Activated CD4-positive, CD25-positive, alpha-beta regulatory T cell (primary cell): Measurements from ENCODE around the gene PDE6B.
"Not testable (repeated sequence)": the region's sequence is repeated elsewhere in the genome, so short reads cannot be mapped to it uniquely, and the experiment has no call there.

Experiments used
- DNase-seq, 4 experiments: peaks; one replicate each; lab custom pipeline; 2025; lab: John Stamatoyannopoulos, UW

Gene PDE6B

DNA sequence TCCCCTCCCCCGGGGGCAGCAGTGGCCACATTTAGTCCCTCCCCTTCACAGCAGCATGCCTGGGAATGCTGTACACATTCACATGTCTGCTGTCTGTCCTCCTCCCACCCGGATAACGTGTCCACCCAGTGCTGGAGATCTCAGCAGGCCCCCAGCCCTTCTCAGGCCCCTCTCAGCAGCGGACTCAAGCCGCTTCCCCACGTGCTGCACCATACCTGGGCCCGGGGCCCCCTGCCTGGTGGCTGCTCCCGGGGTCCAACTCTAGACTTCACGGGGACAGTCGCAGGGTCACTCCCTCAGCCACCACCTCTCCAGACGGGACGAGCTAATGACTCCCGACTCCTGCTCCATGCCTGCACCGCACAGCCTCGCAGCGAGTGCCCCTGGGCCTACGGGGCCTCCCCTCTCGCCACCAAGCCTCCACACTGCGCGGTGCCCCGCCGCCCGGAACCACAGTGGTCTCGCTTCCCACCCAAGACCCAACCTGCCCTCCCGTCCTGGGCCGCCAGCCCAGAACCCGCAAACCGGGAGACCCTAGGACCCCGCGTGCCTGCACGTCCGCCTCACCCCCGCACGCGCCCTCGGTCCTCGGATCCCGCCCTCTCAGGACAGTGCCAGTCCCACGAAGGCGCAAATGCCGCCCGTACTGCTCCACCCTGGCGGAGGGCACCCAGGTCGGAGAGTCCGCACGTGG, 79.0 kb downstream of the PDE6B start:
- DNase-seq, result no peak

DNA sequence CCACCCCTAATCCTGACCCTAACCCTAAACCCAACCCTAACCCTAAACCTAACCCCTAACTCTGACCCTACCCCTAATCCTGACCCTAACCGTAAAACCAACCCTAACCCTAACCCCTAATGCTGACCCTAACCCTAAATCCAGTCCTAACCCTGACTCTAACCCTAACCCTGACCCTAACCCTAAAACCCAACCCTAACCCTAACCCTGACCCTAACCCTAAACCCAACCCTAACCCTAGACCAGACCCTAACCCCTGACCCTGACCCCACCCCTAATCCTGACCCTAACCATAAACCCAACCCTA, 79.6 kb downstream of the PDE6B start:
- DNase-seq, result no peak

DNA sequence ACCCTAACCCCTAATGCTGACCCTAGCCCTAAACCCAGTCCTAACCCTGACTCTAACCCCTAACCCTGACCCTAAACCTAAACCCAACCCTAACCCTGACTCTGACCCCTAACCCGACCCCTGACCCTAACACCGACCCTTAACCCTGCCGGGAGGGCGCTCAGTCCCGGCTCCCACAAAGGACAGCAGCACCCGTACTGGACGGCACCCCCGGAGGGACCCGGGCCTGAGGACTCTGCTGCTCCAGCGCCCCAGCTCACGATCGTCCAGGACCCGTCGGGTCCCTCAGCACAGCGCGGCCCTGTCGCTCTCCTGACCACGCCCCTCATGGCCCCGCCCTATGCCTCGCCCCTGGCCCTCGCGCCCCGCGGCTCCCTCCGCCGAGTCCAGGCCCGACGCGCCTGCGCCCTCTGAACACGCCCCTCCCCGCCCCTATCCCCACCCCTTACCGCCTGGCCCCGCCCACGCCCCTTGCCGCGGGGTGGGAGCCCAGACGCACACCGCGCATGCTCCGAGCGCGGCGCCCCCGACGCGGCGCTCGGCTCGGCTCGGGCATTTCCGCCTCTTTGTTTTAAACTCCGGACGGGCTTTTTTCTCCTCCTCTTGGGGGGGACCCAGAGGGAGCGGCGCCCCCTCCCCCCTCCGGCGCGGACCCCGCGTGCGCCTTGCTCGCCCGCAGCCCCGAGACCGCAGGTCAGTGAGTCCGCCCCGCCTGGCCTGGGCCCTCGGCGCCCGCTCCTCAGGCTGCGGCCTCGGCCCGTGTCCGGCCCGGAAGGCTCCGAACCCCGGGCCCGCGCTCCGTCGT, 80.1 kb downstream of the PDE6B start, which contains the start of gene PCGF3:
Gene PCGF3 (plus strand): TSS at position 555 of the 805 bp plus-strand sequence. CDS start 27,849 bp downstream, outside the sequence.
- peak; percentile 93 to 97 (median 96) for DNase-seq

DNA sequence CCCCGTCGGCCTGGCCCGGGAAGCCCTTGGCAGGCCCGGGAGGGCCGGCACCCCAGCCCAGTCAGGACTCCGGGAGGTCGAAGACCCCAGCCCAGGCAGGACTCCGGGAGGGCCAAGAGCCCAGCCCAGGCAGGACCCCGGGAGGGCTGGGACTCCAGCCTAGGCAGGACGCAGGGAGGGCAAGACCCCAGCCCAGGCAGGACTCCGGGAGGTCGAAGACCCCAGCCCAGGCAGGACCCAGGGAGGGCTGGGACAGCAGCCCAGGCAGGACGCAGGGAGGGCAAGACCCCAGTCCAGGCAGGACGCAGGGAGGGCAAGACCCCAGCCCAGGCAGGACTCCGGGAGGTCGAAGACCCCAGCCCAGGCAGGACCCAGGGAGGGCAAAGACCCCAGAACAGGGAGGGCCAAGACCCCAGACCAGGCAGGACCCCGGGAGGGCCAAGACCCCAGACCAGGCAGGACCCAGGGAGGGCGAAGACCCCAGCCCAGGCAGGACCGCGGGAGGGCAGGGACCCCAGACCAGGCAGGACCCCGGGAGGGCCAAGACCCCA, 80.8 kb downstream of the PDE6B start:
- DNase-seq, result not testable (repeated sequence)

DNA sequence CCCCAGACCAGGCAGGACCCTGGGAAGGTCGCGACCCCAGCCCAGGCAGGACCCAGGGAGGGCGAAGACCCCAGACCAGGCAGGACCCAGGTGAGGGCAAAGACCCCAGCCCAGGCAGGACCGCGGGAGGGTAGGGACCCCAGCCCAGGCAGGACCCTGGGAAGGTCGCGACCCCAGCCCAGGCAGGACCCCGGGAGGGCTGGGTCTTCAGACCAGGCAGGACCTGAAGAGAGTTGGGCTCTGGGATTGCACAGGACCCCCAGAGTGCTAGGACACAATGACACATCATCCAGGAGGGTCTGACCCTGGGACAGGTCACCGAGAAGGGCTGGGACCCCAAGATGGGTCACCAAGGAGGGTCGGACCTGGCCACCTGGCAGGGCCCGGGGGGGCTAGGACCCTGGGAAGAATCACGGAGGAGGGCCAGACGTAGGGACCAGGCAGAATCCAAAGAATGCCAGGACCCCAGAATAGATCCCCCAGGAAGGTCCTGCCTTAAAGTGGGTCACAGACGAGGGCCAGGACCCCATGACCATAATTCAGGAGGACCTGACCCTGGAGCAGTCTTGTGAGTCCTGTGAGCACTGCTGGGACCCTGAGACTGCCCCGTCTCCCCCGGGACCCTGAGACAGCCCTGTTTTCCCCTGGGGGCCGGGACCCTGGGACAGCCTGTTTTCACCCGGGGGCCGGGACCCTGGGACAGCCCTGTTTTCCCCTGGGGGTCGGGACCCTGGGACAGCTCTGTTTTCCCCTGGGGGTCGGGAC, 81.6 kb downstream of the PDE6B start:
- DNase-seq, result no peak

DNA sequence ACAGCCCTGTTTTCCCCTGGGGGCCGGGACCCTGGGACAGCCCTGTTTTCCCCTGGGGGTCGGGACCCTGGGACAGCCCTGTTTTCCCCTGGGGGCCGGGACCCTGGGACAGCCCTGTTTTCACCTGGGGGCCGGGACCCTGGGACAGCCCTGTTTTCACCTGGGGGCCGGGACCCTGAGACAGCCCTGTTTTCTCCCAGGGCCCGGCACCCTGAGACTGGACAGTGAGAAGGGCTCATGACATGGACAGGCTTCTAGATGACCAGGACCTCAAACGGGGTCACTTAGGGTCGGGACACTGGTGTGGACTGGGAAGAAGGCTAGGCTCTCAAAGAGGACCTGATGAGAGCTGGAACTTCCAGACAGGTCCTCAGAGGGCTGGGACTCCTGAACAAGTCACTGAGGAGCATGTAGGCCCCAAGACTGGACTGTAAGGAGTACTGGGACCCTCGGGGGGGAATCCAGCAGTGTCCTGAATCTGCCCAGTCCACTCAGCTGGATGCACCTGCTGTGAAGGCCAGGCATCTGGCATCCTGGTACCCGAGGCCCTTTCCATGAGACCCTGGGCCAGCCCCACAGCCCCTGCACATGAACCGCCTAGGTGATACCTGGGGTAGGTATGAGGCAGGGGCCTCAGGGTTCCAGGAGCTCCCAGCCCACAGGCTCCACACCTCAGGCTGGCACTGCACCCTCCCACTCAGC, 82.7 kb downstream of the PDE6B start:
- DNase-seq, result no peak

DNA sequence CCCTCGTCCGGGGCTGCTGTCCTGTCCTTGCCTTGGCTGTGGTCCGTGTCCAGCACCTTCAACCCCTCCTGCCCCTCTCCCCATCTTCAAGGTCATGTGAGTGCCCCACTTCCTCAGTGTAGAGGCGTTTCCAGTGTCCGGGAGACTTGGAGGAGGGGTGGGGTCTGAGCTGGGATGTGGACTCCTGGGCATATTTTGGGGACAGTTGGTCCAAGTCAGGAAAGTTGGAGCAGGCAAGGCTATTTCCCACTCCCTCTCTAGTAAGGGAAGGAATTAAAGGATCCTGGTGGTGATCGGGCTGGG, 83.2 kb downstream of the PDE6B start:
- no peak for DNase-seq

DNA sequence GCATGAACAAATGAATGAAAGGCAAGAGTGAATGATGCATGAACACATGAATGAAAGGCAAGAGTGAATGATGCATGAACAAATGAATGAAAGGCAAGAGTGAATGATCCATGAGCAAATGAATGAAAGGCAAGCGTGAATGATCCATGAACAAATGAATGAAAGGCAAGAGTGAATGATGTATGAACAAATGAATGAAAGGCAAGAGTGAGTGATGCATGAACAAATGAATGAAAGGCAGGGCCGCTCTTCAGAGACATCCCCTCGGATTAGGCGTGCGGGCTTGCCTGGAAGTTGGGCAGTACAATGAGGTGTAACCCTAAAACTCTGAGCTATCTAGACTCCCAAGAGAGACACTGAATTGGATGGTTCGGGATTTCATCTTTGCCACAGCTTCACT, 84.0 kb downstream of the PDE6B start:
- DNase-seq, result no peak

DNA sequence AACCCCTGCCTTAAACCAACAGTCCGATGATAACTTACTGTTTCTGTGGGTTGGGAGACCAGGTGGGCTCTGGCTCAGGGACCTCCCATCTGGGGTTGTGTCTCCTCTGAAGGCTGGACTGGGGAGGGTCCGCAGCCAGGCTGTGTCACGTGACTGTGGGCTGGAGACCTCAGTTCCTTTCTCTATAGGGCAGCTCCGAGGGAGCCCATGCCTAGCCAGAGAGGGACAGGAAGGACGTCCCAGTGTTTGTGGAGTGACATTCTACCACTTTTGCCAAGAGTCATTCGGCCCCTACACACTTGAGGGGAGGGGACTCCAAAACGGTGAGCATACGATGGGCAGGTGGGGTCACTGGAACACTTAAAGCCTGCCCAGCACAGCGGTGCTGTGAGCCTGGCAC, 84.7 kb downstream of the PDE6B start:
- DNase-seq, result no peak

DNA sequence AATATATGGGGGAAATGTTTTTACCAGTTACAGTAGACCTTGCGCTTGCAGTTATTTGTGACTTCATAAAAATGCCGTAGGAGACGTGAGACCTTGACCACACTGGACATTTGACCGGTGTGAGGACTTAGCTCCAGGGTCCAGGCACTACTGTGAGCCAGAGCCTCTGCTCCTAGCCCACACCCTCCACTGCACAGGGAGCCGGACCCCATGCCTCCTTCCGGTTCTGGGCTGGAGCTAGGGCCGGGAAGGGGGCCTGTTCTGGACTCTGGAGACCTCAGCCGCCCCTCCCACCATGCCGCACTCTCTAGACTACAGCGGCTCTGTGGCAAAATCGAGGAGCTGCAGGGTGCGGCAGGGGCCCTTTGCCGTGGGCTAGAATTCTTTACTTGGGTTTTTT, 85.5 kb downstream of the PDE6B start:
- DNase-seq, result no peak

DNA sequence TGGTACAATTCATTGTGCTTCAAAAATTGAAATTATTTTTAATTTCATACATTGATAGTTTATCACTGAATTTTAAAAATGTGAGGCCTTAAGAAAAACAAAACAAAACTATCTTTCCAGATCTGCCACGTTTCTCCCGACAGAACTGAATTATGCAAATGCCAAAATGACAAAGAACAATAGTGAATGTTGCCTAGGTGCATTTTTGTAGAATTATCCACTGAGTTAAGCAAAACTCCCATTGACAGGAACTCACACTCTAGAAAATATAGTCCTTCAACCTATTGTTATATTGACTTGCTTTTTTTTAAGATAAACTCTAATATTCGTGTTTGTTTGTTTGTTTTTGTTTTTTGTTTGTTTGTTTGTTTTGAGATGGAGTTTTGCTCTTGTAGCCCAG, 86.7 kb downstream of the PDE6B start:
- DNase-seq, result no peak

DNA sequence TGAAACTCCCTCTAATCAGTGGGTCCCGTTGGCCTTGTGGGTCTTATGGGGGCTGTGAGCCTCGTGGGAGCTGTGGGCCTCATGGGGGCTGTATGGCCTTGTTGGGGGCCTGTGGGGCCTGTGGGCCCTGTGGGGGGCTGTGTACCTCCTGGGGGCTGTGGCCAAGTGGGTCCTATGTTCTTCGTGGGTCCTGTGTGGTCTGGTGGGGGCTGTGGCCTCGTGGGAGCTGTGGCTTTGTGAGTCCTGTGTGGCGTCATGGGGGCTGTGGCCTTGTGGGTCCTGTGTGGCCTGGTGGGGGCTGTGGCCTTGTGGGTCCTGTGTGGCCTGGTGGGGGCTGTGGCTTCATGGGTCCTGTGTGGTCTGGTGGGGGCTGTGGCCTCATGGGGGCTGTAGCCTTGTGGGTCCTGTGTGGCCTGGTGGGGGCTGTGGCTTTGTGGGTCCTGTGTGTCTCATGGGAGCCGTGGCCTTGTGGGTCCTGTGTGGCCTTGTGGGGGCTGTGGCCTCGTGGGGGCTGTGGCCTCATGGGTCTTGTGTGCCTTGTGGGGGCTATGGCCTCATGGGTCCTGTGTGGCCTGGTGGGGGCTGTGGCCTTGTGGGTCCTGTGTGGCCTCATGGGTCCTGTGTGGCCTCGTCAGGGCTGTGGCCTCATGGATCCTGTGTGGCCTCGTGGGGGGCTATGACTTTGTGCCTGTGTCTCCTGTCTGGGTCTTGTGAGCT, 87.7 kb downstream of the PDE6B start:
- DNase-seq, result no peak

DNA sequence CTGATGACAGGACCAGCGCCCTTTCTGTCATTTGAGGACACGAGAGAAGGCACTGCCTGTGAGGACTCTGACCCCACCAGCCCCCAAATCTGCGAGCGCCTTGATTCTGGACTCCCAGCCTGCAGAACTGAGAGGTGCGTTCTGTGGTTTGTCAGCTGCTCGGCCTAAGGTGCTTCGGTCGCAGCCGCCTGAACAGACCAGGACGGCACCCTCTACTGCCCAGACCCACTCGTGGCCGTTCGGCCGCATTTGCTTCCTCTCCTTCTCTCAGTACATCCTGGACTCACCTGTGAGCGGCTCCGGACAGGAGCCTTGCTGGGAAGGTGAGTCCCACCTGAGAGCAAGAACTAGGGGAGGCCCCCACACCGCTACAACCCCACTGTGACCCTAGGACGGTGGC, 88.7 kb downstream of the PDE6B start:
- DNase-seq, result no peak

DNA sequence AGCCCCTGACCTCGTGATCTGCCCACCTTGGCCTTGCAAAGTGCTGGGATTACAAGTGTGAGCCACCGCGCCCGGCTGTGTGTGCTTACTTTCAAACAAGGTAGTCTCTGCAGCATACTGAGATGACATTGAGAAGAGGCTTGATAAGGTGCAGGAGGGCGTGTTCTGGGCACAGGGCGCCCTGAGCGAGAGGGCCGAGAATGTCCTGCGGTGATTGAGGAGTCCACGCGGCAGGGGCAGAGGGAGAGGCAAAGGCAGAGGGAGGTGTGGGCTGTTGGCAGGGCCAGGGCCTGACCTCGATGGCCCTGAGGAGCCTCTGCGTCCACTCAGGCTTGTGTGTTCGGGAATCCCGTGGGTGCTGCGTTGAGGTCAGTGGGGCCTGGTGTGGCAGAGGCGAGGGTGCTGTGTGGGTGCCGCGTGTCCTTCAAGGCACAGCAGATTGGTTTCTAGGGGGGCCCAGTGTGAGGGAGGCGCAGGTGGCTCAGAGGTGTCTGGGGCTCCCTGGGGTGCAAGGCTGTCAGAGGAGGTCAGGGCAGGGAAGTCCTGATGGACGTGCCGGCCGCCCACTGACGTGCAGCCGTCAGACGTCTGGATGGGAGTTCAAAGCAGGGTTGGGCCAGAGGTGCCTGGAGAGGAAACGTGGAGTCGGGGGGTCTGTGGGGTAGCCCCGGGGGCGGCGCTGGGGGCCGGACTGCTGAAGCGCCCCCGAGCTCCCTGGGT, 92.4 kb downstream of the PDE6B start:
- no peak for DNase-seq

DNA sequence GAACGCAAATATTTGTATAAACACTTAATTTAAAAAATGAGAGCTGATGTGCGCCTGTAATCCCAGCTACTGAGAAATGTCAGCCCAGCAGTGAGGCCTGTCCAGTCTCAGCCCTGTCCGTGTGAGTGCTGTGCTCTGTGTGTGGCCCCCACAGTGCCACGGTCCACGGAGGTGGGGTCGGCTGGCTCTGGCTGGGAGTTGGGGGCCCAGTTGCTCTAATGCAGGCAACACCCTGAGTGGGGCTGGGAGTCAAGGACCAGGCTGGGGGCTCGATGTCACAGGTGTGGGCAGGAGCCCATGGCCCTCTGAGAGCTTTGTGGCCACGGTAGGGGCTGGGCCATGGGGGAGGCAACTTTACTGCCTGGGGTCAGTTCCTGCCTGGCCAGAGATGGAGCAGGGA, 93.1 kb downstream of the PDE6B start:
- DNase-seq, result no peak
